HG02885 (cell line): Measurements from ENCODE around the gene KRTAP10-7.
"Not testable (repeated sequence)": the region's sequence is repeated elsewhere in the genome, so short reads cannot be mapped to it uniquely, and the experiment has no call there.

Source experiments
- ATAC-seq: cut with Tn5 transposase; IDR thresholded peaks from one replicate; pipeline ENCODE4 v1.9.1; 2021; ENCODE audit warnings: mild to moderate bottlenecking; ENCODE audit not compliant: unreplicated experiment, poor library complexity

Gene KRTAP10-7

DNA sequence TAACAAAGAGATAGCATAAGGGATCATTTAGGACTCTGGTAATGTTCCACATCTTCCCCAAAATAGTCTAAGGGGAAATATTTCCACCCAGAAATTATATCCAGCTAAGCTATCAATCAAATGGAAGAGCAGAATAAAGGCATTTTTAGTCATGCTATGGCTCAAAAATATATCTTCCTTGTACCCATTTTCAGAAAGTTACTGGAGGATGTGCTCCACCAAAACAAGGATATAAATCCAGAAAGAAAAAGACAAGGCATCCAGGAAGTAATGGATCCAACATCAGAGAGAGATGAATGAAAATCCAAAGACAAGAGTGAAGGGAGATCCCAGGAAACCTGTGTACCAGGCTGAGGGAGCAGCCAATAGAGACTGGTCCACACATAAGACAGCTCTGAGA lies 8.8 kb downstream of the KRTAP10-7 start:
- ATAC-seq = no peak

DNA sequence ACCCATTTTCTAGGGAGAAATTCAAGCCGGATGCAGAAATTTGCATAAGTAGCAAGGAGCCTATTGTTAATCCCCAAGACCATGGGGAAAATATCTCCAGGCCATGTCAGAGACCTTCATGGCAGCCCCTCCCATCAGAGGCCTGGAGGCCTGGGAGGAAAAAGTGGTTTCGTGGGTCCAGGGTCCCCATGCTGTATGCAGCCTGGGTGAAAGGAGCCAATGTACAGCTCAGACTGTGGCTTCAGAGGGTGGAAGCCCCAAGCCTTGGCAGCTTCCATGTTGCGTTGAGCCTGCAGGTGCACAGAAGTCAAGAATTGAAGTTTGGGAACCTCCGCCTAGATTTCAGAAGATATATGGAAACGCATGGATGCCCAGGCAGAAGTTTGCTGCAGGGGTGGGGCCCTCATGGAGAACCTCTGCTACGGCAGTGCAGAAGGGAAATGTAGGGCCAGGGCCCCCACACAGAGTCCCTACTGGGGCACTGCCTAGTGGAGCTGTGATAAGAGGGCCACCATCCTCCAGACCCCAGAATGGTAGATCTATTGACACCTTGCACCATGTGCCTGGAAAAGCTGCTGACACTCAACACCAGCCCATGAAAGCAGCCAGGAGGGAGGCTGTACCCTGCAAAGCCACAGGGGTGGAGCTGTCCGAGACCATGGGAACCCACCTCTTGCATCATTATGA lies 9.9 kb downstream of the KRTAP10-7 start:
- ATAC-seq = not testable (repeated sequence)

DNA sequence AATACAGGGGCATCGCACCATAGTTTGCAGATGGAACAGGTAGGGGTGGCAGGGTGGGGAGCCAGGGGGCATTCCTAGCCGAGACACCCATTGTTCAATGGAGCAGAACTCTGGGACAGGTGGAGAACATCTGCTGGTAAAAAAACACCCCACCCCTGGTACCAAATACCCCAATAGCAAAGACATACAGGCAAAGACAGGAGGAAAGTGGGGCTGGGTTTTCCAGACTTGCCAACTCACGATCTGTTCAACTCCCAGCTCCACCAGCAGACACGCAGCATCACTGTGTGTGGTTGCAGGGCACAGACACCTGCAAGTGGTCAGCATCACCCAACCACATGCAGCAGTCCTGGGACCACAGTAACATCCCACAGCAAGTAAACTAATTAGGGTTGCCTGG lies 11.2 kb downstream of the KRTAP10-7 start:
- no peak for ATAC-seq

DNA sequence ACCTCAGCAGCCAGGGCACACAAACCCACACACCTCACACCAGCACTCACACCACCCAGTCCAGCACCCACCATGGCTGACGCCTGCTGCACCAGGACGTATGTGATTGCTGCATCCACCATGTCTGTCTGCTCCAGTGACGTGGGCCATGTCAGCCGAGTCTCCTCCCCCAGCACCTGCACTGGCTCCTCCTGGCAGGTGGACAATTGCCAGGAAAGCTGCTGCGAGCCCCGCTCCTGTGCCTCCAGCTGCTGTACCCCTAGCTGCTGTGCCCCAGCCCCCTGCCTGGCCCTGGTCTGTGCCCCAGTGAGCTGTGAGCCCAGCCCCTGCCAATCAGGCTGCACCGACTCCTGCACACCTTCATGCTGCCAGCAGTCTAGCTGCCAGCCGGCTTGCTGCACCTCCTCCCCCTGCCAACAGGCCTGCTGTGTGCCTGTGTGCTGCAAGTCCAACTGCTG lies 11.7 kb downstream of the KRTAP10-7 start, which contains the start of gene KRTAP10-8:
TSS of gene KRTAP10-8 (plus strand) at position 51 of the 458 bp plus-strand sequence. CDS start at position 73, 22 bp downstream.
- no peak for ATAC-seq

DNA sequence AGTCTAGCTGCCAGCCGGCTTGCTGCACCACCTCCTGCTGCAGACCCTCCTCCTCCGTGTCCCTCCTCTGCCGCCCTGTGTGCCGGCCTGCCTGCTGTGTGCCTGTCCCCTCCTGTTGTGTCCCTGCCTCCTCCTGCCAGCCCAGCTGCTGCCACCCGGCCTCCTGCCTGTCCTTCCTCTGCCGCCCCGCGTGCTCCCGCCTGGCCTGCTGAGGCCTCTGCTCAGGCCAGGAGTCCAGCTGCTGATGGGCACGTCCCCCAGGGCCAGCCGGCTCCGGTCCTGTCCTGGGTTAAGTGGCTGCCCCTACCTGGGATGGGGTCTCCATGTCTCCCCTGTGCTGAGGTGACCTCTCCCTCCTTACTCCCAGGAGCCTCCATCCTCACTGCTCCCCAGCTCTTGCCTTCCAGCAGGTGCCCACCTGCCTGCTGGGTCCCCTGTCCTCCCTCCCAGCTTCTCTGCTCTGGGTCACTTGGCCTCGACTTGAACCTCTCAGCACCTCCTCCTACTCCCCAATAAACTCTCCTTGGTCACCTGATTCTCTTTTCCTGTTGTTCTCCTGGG lies 12.4 kb downstream of the KRTAP10-7 start:
- ATAC-seq = no peak

DNA sequence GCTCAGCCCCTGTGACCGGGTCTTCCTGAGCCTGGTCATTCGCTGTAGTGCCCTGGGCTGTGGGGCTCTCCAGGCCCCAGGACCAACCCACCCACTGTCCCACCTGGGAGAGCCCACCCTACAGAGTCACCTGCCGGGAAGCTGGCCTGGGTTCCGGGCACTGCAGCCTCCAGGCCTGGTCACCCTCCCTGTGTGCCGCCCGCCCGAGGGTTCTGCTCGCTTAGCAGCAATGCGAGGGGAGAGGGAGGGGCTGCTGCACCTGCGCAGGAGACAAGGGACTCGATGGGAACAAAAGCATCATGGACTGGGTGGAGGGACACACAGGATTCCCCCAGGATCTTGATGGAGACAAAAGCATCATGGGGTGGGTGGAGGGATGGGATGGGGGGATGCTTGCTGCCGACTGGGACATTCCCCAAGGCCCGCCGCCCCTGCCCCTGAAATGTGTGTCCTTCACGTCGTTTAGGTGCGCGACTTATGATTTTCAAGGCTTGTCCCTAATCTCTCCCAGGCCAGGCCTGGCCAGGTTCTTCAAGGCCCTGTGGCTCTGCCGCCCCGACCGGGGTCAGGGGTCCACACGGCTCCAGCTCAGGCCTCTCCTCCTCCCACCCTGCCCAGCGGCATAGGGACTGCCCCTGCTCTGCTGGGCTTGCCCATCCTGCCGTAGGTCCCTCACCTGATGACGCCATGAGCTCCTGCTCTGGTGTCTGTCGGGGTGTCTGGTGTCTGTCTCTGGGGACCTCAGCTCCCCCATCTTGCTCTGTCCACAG lies 13.2 kb downstream of the KRTAP10-7 start:
- no peak for ATAC-seq

DNA sequence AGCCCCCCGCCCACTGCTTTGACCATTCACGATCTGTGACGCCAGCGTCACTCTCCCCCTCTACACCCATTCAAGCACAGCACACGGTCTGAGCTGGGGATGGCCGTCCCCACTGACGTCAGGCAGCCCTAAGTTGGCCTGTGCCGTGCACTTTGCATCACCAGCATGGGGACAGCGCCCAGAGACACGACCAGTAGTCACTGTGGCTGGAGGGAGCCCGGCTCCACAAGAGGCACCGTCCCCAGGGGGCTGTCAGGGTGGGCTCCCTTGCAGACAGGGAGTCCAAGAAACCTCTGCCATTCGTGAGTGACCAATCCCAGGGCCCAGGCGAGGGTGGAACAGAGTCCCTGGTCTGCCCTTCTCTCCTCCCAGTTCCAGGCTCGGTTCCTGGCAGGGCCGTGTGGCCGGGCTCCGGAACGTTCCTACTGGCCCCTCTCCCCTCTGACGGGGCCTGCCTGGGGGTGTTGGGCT lies 13.8 kb downstream of the KRTAP10-7 start:
- no peak for ATAC-seq

DNA sequence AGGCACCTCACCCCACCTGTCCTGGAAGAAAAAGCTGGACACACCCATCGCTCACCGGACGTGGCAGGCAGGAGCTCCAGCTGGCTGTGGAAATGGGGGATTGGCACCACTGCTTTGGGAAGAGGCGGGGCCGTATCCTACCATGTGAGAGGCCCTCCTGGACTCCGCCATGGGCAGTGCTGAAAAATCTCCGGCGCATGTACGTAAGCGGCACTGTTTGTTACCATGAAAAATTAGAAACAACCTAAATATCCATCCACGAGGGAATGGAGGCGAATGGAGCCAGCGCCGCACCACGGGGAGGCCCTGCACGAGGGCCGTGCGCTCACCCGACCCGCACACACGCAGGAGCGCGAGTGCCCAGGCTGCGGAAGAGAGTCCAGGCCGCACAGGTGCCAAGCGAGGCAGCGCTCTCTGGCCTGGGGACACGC lies 14.6 kb downstream of the KRTAP10-7 start:
- ATAC-seq = no peak

DNA sequence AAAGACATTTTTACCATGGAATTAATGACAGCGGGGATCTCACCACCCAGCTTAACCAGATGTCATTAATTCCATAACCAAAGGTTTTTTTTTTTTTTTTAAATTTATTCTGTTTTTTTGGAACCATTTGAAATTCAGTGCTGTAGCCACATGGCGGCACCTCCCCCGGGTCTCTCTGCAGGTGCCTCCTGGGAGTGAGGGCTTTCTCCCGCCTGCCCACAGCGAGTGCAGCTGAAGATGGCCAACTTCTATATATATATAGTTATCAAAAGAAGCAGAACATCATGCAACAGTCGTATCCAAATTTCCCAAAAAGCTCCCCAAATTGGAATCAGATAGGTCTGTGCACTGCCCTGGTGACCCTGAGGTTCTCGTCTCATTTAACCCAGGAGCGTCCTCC lies 15.1 kb downstream of the KRTAP10-7 start:
- no peak for ATAC-seq

DNA sequence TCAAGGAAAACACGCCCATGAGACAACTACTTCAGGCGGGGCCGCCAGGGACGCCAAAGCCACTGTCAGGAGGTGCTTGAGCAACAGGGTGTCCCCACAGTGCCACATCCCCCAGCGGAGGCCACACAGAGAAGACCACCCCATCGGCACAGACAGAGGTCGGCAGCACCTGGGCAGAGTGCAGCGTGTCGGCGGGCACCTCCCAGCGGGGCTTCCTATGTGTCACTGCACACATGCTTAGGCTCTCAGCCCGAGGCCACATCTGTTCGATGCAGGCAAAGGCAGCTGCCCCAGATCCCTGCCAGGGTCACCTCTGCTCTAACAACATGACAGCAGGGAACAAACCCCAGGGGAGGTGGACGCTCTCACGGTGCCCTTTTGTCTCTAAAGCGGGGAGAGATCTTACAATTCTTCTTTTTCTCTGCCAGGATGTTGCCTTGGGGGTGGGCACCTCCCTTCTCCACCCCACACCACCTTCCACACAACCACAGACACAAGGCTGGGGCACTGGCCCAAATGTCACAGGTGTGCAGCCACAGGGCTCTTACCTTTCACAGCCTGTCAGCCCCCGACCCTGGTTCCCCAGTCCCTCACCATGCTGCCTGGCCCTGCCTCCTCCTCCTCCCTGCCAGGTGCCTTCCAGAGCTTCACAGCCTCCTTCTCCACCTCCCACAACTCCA lies 15.7 kb downstream of the KRTAP10-7 start:
- ATAC-seq = no peak

DNA sequence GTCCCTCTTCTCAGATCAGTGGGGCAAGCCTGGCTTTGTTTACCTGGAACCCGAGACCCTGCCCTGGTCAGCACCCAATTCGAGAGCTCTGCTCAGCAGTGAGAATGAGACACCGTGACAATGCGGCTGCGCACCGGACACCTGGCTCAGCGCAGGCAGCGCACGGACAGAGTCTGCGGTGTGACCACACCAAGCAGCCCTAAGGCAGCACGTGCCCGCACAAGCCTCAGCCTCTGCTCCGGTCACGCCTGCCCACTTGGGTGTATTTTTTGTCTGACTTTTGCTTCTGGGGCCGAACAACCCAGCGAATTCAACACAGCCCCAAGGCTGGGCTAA lies 16.2 kb downstream of the KRTAP10-7 start:
- no peak for ATAC-seq

DNA sequence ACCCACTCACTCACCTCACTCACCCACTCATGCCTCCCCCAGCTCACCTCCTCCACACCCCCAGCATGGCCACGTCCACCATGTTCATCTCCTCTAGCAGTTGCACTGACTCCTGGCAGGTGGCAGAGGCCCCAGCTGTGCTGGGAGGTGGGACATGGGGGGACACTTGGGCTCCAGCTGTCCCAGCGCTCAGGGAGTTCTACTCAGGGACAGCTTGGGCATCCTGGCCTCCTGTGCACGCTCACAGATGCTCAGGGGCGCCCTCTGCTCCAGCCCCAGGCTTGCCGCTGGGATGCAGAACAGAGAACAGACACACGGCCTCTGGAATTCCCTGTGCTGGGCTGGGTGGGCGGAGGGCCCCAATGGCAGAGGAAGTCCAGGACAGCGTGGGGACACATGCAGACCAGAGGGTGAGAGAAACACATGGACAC lies 16.7 kb downstream of the KRTAP10-7 start:
- no peak for ATAC-seq

DNA sequence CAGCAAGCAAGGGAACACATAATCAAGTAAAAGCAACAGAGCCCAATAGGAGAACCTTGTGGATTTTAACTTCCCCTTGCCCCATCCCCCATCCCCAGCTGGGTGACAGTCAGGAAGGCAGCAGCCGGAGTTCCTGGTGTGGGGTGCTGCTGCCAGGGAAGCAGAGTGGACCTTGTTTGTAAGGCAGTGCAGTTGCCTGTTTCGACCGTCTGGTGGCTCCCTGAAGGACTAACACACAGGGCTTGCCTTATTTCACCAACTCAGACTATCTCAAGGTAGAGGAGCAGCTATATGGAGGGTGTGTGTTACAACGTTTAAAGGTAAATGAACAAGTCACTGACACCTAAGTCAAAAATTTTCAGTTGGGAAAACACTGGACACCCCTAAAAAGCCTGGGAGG lies 18.1 kb downstream of the KRTAP10-7 start:
- ATAC-seq = no peak

DNA sequence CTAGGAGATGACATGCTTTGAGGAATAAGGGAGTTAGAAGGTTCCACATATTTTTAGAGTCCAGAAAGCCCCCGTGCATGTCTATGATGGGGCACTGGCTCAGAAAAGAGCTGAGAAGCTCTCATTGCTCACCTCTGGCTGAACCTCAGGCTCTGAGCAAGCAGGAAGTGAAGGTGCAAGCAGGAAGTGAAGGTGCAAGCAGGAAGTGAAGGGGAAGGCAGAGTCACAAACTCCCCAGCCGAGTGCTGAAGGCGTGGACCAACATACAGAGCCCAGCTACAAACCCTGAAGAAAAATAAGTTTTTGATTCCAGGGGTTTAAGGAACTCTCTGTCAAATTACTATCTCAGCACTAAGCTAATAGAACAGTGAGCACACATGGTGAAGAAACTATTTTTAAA lies 18.5 kb downstream of the KRTAP10-7 start:
- no peak for ATAC-seq

DNA sequence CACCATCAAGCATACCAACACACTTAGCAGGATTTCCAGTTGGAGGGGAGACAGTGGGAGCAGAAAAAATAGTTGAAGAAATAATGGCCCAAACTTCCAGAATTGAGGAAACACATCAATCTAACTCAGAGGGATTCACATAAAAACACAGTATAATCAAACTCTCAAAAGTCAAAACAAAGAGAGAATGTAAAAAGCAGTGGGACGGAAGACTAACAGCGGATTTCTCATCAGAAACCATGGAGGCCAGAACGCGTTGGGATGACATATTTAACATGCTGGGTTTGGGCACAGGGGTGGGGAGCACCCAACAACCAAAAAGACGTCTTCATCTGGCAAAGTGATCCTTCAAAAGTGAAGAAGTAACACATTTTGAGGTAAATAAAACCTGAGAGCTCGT lies 19.5 kb downstream of the KRTAP10-7 start:
- no peak for ATAC-seq

DNA sequence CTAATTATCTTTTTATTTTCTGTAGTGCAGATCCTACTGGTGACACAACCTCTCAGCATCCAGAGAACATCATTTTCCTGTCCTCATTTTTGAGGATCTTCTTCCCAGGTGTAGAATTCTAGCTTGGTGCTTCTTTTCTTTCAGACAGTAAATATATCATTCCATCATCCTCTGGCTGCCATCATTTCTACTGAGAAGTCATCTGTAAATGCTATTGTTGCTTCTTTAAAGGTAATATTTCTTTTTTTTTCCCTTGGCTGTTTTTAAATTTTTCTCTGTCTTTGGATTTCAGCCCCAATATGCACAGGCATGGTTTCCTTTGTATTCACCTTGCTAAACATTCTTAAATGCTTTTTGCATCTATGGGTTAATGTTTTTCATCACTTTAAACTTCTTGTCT lies 23.2 kb downstream of the KRTAP10-7 start:
- no peak for ATAC-seq

DNA sequence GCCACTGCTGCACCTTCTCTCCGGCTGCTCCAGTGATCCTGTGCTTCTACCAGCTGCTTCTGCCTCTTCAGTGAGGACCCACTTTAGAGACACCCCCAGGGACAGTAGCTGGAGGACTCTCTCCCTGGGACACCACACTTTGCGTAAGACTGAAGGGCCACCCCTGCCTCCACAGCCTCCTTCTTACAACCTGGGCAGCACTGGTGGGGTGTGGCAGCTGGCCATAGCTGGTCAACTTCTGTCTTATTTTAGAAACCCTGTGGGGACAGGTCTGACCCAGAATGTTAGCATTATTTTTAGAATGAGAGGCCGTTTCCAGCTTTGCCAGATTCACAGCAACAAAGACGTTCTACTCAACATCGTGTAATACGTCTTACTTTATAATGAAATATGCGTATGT lies 25.4 kb downstream of the KRTAP10-7 start:
- ATAC-seq = no peak

DNA sequence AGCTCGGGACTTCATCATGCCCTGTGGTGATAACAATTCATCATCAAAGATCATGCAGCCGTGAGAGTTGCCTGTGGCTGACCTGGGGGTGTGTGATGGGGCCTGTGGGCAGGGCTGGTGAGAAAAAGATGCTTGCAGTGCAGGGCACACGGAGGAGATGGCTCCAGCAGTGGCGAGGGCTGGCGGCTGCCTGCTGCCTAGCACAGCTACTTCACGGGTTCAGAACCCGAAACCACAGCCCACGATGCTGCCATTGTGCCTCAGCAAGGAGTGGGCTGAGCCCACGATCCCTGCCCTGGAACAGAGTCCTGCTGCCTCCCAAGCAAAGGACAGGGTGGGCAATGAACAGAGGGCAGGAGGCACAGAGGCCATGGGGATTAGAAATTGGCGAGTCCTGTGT lies 25.9 kb downstream of the KRTAP10-7 start:
- no peak for ATAC-seq

DNA sequence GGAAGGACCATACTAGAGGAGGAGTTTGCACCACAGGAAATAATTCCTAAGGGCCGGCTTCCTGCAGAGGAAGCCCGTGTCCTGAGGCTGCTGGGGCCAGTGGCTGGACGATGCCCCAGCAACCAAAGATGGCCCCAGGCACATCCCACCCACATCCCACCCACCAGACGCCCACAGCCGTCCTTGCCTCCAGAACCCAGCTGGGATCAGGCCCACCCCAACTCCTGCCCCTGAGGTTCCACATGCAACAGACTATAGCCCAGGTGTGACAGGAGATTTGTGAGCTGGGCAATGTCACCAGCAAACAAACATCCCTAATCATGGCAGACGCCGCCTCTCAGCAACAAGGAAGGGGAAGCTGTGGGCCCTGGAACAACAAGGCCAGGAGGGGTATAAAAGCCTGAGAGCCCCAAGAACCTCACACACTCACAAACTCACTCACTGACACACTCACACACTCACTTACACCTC lies 26.3 kb downstream of the KRTAP10-7 start, which contains the start of gene KRTAP10-9:
TSS of gene KRTAP10-9 (plus strand) at position 421 of the 471 bp plus-strand sequence. CDS start 79 bp downstream, outside the sequence.
- ATAC-seq = no peak

DNA sequence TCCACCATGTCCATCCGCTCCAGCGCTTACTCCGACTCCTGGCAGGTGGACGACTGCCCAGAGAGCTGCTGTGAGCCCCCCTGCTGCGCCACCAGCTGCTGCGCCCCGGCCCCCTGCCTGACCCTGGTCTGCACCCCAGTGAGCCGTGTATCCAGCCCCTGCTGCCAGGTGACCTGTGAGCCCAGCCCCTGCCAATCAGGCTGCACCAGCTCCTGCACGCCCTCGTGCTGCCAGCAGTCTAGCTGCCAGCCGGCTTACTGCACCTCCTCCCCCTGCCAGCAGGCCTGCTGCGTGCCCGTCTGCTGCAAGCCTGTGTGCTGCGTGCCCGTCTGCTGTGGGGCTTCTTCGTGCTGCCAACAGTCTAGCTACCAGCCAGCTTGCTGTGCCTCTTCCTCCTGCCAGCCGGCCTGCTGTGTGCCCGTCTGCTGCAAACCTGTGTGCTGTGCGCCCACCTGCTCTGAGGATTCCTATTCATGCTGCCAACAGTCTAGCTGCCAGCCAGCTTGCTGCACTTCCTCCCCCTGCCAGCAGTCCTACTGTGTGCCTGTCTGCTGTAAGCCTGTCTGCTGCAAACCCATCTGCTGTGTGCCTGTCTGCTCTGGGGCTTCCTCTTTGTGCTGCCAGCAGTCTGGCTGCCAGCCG lies 26.9 kb downstream of the KRTAP10-7 start:
- ATAC-seq = not testable (repeated sequence)
